WTC11 (cell line): ENCODE data around the gene ELMO1. TPM values are rescaled to one million over a fixed set of nuclear protein-coding genes. Genes with fewer than 3 reads are reported as not detected.

Experiments
- ATAC-seq: fragments of 200-7000 bp; cut with Tn5 transposase; 2 replicates; pipeline ENCODE4 v1.10.0; 2021; ENCODE audit warnings: mild to moderate bottlenecking, moderate library complexity
- CTCF ChIA-PET: fragments of 300-600 bp; sonication (Branson Sonifier 250); formaldehyde crosslinking; loops from one replicate; lab custom pipeline; 2021; ENCODE audit warnings: antibody characterized with exemption; lab: Charles Lee
- POLR2A ChIA-PET: fragments of 350-600 bp; sonication (Branson Sonifier 250); formaldehyde crosslinking; loops from one replicate; lab custom pipeline; 2021; ENCODE audit warnings: antibody characterized with exemption; lab: Charles Lee
- DNase-seq: peaks from one replicate; pipeline ENCODE4 v3.0.0; 2021; ENCODE audit warnings: low spot score
- H3K27ac Mint-ChIP-seq: 2 replicates; pipeline ENCODE4 v1.8.0; 2021; ENCODE audit warnings: mixed read lengths
- H3K27me3 Mint-ChIP-seq: 2 replicates; pipeline ENCODE4 v1.8.0; 2021; ENCODE audit warnings: low read depth, mild to moderate bottlenecking, moderate library complexity, mixed read lengths
- H3K36me3 Mint-ChIP-seq: 2 replicates; pipeline ENCODE4 v1.8.0; 2021; ENCODE audit warnings: mixed read lengths
- H3K4me1 Mint-ChIP-seq: 2 replicates; pipeline ENCODE4 v1.8.0; 2022; ENCODE audit warnings: mixed read lengths
- H3K4me3 Mint-ChIP-seq: 2 replicates; pipeline ENCODE4 v1.8.0; 2021; ENCODE audit warnings: mild to moderate bottlenecking, moderate library complexity, mixed read lengths
- H3K9me3 Mint-ChIP-seq: 2 replicates; pipeline ENCODE4 v1.8.0; 2021; ENCODE audit warnings: mixed read lengths
- ARID4B ChIP-seq: sonication (generic); formaldehyde crosslinking; IDR thresholded peaks from 2 replicates; pipeline ENCODE4 v1.8.0; 2023; ENCODE audit warnings: missing genetic modification reagents, mild to moderate bottlenecking, borderline replicate concordance
- CTCF ChIP-seq: fragments of 200-600 bp; IDR thresholded peaks from 2 replicates; pipeline ENCODE4 v1.8.0; 2022; ENCODE audit warnings: antibody characterized with exemption
- ERG ChIP-seq: fragments of 250-450 bp; sonication (Bioruptor Pico); IDR thresholded peaks from 2 replicates; pipeline ENCODE4 v1.8.0; 2021; ENCODE audit warnings: mild to moderate bottlenecking
- GABPB1 ChIP-seq: sonication (generic); formaldehyde crosslinking; IDR thresholded peaks from 2 replicates; pipeline ENCODE4 v1.8.1; 2023; ENCODE audit warnings: mild to moderate bottlenecking, missing genetic modification reagents
- GRHL2 ChIP-seq: fragments of 250-450 bp; sonication (Bioruptor Pico); IDR thresholded peaks from 2 replicates; pipeline ENCODE4 v1.8.0; 2022; ENCODE audit warnings: mild to moderate bottlenecking, moderate library complexity; ENCODE audit not compliant: insufficient replicate concordance, severe bottlenecking
- MYBL2 ChIP-seq: sonication (generic); formaldehyde crosslinking; IDR thresholded peaks from 2 replicates; pipeline ENCODE4 v1.8.1; 2023; ENCODE audit warnings: mild to moderate bottlenecking, moderate library complexity, missing genetic modification reagents
- NFE2L1 ChIP-seq: sonication (generic); formaldehyde crosslinking; IDR thresholded peaks from 2 replicates; pipeline ENCODE4 v1.8.1; 2023; ENCODE audit warnings: missing genetic modification reagents
- NR3C1 ChIP-seq: sonication (generic); formaldehyde crosslinking; conservative IDR thresholded peaks from 2 replicates; pipeline ENCODE4 v1.8.1; 2023; ENCODE audit warnings: low read depth, mild to moderate bottlenecking, missing genetic modification reagents
- OVOL2 ChIP-seq: fragments of 250-450 bp; sonication (Bioruptor Pico); IDR thresholded peaks from 2 replicates; pipeline ENCODE4 v1.9.0; 2021; ENCODE audit warnings: mild to moderate bottlenecking, borderline replicate concordance
- PREB ChIP-seq: sonication (generic); formaldehyde crosslinking; IDR thresholded peaks from 2 replicates; pipeline ENCODE4 v1.8.1; 2022; ENCODE audit warnings: mild to moderate bottlenecking, missing genetic modification reagents, moderate library complexity, borderline replicate concordance
- RELA ChIP-seq: sonication (generic); formaldehyde crosslinking; IDR thresholded peaks from 2 replicates; pipeline ENCODE4 v1.8.1; 2022; ENCODE audit warnings: missing genetic modification reagents, mild to moderate bottlenecking, borderline replicate concordance
- SMAD3 ChIP-seq: sonication (generic); formaldehyde crosslinking; IDR thresholded peaks from 2 replicates; pipeline ENCODE4 v1.8.0; 2022; ENCODE audit warnings: missing genetic modification reagents, mild to moderate bottlenecking, borderline replicate concordance
- SOX15 ChIP-seq: fragments of 250-450 bp; sonication (Bioruptor Pico); IDR thresholded peaks from 2 replicates; pipeline ENCODE4 v1.9.0; 2021; ENCODE audit warnings: mild to moderate bottlenecking
- STAT6 ChIP-seq: sonication (generic); formaldehyde crosslinking; conservative IDR thresholded peaks from 2 replicates; pipeline ENCODE4 v1.8.1; 2023; ENCODE audit warnings: mild to moderate bottlenecking, low read depth, missing genetic modification reagents, moderate library complexity
- TCF7 ChIP-seq: sonication (generic); formaldehyde crosslinking; IDR thresholded peaks from 2 replicates; pipeline ENCODE4 v1.8.0; 2022; ENCODE audit warnings: mild to moderate bottlenecking, low read depth, missing genetic modification reagents, moderate library complexity
- TEAD1 ChIP-seq: sonication (generic); formaldehyde crosslinking; IDR thresholded peaks from 2 replicates; pipeline ENCODE4 v1.8.0; 2022; ENCODE audit warnings: mild to moderate bottlenecking, missing genetic modification reagents
- ZBTB21 ChIP-seq: sonication (generic); formaldehyde crosslinking; IDR thresholded peaks from 2 replicates; pipeline ENCODE4 v1.8.1; 2023; ENCODE audit warnings: mild to moderate bottlenecking, missing genetic modification reagents, borderline replicate concordance
- ZBTB43 ChIP-seq: sonication (generic); formaldehyde crosslinking; IDR thresholded peaks from 2 replicates; pipeline ENCODE4 v1.8.1; 2023; ENCODE audit warnings: mild to moderate bottlenecking, missing genetic modification reagents
- ZNF121 ChIP-seq: sonication (generic); formaldehyde crosslinking; IDR thresholded peaks from 2 replicates; pipeline ENCODE4 v1.8.0; 2023; ENCODE audit warnings: missing genetic modification reagents
- ZNF219 ChIP-seq: sonication (generic); formaldehyde crosslinking; IDR thresholded peaks from 2 replicates; pipeline ENCODE4 v1.8.0; 2023; ENCODE audit warnings: missing genetic modification reagents, mild to moderate bottlenecking, borderline replicate concordance
- ZNF416 ChIP-seq: fragments of 250-450 bp; sonication (Bioruptor Pico); IDR thresholded peaks from 2 replicates; pipeline ENCODE4 v1.9.0; 2021; ENCODE audit warnings: mild to moderate bottlenecking, inconsistent platforms
- ZSCAN18 ChIP-seq: fragments of 250-450 bp; sonication (Bioruptor Pico); IDR thresholded peaks from 2 replicates; pipeline ENCODE4 v2.1.2; 2022; ENCODE audit warnings: mild to moderate bottlenecking, moderate library complexity
- total RNA-seq: library from RNA; stranded (reverse); gene quantifications from 3 replicates; pipeline ENCODE4 v1.2.3, GENCODE V29; 2021

ELMO1 gene
- total RNA-seq, 1 experiment from 2014 or later, result 19.4 TPM

- ChIA-PET POLR2A (no interaction called here), CTCF (interaction anchor here (0.5 kb wide), 1 partner anchor 339 kb away, joined by 3 read pairs; no protein-coding TSS in a partner anchor)
- no peaks in the 10 kb centered on the region for H3K27me3 Mint-ChIP-seq
- no peak overlapping the region for H3K4me3 Mint-ChIP-seq
- peaks cover 62% of the 10 kb centered on the region for H3K4me1 Mint-ChIP-seq
- DNase-seq (no peak), ATAC-seq (no peak)
- H3K36me3 Mint-ChIP-seq, result no peaks in the 10 kb centered on the region
- no peak for TF ChIP-seq PREB (CRISPR knock-in tag)
- TF ChIP-seq TCF7 (CRISPR knock-in tag), result no peak
- TF ChIP-seq CTCF, result no peak
- no peak for TF ChIP-seq NFE2L1 (CRISPR knock-in tag)
- no peak for TF ChIP-seq GABPB1
- no peak for TF ChIP-seq TEAD1 (CRISPR knock-in tag)
- TF ChIP-seq ZSCAN18 (CRISPR knock-in tag), result no peak
- no peak for TF ChIP-seq ZNF219
- no peak for TF ChIP-seq ZNF121 (CRISPR knock-in tag)
- TF ChIP-seq RELA (CRISPR knock-in tag), result no peak
- TF ChIP-seq NR3C1 (CRISPR knock-in tag), result no peak
- TF ChIP-seq ZBTB43, result no peak
- TF ChIP-seq GRHL2 (CRISPR knock-in tag), result no peak
- TF ChIP-seq MYBL2 (CRISPR knock-in tag), result no peak
- no peak for TF ChIP-seq OVOL2 (CRISPR knock-in tag)
- no peak for TF ChIP-seq STAT6 (CRISPR knock-in tag)
- H3K27ac Mint-ChIP-seq, result no peak overlapping the region
- no peaks in the 10 kb centered on the region for H3K9me3 Mint-ChIP-seq
Measured at GRCh38 chr7:37393476-37393875, 55.2 kb downstream of the ELMO1 start.

- peaks cover 58% of the 10 kb centered on the region for H3K4me1 Mint-ChIP-seq
- no peak for DNase-seq
Measured at GRCh38 chr7:37392673-37393017, 56.0 kb downstream of the ELMO1 start.

More at GRCh38 chr7:37392673-37393017, 56.0 kb downstream of the ELMO1 start:
- no peaks in the 10 kb centered on the region for H3K36me3 Mint-ChIP-seq
- TF ChIP-seq ERG (CRISPR knock-in tag), result no peak
- no peak for TF ChIP-seq ARID4B (CRISPR knock-in tag)
- TF ChIP-seq ZBTB21 (CRISPR knock-in tag), result no peak
- TF ChIP-seq SMAD3 (CRISPR knock-in tag), result no peak
- TF ChIP-seq MYBL2 (CRISPR knock-in tag), result no peak
- no peak for TF ChIP-seq SOX15 (CRISPR knock-in tag)
- no peak for TF ChIP-seq ZNF416 (CRISPR knock-in tag)
- TF ChIP-seq, all 79 proteins: peak for 0
- no peaks in the 10 kb centered on the region for H3K9me3 Mint-ChIP-seq
- ChIA-PET CTCF (interaction anchor here (1.0 to 2.1 kb wide), 2 partner anchors 57 to 158 kb away, joined by 3 to 4 read pairs; no protein-coding TSS in a partner anchor), POLR2A (no interaction called here)
- no peak overlapping the region for H3K27ac Mint-ChIP-seq
- H3K27me3 Mint-ChIP-seq, result no peaks in the 10 kb centered on the region
- H3K4me3 Mint-ChIP-seq, result no peak overlapping the region
- no peak; the same call in 1 of the 2 replicates for ATAC-seq
